ENCODE results near the gene SLC44A5.

The SLC44A5 gene

GRCh38 chr1:75170981-75171380 is 439.9 kb downstream of the SLC44A5 start:
- no peak for DNase-seq

GRCh38 chr1:75170011-75170410 is 440.9 kb downstream of the SLC44A5 start:
- DNase-seq: no peak

- no peak for DNase-seq
These were observed 444.1 kb downstream of the SLC44A5 start for GRCh38 chr1:75166821-75167220.

- no peak for DNase-seq
These were observed 445.6 kb downstream of the SLC44A5 start for GRCh38 chr1:75165264-75165663.

GRCh38 chr1:75159154-75159553 is 451.8 kb downstream of the SLC44A5 start:
- no peak for DNase-seq

Measured in stimulated activated CD4-positive, alpha-beta T cell treated with anti-CD3 and anti-CD28 coated beads, Interleukin-2, amount 100 ng/mL, for 24 hours (primary cell).